Measurements from ENCODE around the gene KRTAP10-2. TPM values are rescaled to one million over a fixed set of nuclear protein-coding genes. Genes with fewer than 3 reads are reported as not detected.

KRTAP10-2 gene
- total RNA-seq, 1 experiment from 2014 or later: not detected

DNA sequence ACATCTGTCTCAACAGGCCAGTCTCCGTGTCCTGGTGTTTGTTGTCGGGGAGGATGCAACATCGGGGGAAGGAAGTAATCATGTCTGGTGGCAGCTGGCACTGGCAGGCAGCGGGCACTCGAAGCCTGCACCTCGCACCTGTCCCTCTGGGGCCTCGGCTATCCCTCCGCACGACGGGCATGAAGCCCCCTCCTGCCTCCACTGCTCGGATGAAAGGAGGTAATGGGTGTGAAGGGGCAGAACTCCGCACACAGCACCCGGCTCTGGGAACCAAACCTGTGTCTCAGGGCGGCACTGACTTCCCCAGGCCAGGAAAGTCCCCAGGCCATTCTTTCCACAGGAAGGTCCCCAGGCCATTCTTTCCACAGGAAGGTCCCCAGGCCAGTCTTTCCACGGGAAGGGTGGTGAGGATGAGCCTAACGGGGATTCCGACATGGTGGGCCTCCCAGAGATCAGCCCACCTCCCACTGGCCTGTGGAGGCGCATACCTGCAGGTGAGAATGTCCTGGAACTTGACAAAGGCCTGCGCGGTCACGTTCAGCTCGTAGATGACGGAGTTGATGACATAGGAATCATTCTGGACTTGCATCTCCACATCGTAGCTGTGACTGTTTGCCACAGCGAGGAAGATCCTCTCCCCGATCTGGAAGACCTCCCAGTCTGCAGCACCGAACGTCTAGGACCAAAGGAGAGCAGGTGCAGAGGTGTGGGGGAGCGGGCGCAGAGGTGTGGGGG is 42.4 kb downstream of the KRTAP10-2 start:
- Mint-ChIP-seq H3K36me3 (ENCODE audit: insufficient read depth, unreplicated experiment) (no peaks in the 10 kb centered on the region), H3K27me3 (ENCODE audit: insufficient read depth, unreplicated experiment) (peaks cover 23% of the 10 kb centered on the region), H3K4me1 (ENCODE audit: insufficient read depth, unreplicated experiment) (peaks cover 6% of the 10 kb centered on the region), H3K4me3 (ENCODE audit: unreplicated experiment) (no peak overlapping the region), H3K9me3 (ENCODE audit: unreplicated experiment) (no peaks in the 10 kb centered on the region), H3K27ac (ENCODE audit: low read depth, unreplicated experiment) (no peak overlapping the region)
- intact Hi-C loops (cut with micrococcal nuclease): no loop called here
- ChIA-PET CTCF (interaction anchor here (1.0 to 4.4 kb wide), 6 partner anchors 9 to 285 kb away, joined by 3 to 60 read pairs (median 6); no protein-coding TSS in a partner anchor), POLR2A (no interaction called here)
- no peak for DNase-seq (ENCODE audit: unreplicated experiment)
- no TSS peak for BruUV-seq (replicated peaks)
- TF ChIP-seq, protein P1, sequence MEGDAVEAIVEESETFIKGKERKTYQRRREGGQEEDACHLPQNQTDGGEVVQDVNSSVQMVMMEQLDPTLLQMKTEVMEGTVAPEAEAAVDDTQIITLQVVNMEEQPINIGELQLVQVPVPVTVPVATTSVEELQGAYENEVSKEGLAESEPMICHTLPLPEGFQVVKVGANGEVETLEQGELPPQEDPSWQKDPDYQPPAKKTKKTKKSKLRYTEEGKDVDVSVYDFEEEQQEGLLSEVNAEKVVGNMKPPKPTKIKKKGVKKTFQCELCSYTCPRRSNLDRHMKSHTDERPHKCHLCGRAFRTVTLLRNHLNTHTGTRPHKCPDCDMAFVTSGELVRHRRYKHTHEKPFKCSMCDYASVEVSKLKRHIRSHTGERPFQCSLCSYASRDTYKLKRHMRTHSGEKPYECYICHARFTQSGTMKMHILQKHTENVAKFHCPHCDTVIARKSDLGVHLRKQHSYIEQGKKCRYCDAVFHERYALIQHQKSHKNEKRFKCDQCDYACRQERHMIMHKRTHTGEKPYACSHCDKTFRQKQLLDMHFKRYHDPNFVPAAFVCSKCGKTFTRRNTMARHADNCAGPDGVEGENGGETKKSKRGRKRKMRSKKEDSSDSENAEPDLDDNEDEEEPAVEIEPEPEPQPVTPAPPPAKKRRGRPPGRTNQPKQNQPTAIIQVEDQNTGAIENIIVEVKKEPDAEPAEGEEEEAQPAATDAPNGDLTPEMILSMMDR (IDR thresholded peaks at IDR 0.05; ENCODE audit: unreplicated experiment): no peak

DNA sequence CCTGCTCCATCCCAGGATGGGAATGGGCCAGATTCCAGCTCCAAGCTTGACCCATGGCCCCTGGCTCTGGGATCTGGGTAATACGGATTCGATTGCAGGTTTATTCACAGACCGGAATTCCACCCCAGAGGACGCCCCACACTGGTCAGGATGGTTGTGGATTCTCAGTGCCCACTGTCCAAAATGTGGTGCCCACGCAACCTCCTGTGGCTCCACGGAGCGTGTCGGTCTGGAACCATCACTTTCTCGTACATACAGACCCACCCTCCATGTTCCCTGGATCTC is 42.9 kb downstream of the KRTAP10-2 start:
- no peak overlapping the region for H3K27ac Mint-ChIP-seq (ENCODE audit: low read depth, unreplicated experiment)
- POLR2A ChIA-PET: no interaction called here
- CTCF ChIA-PET: no interaction called here
- no peak for DNase-seq (ENCODE audit: unreplicated experiment)
- no peaks in the 10 kb centered on the region for H3K9me3 Mint-ChIP-seq (ENCODE audit: unreplicated experiment)
- TF ChIP-seq, protein P1 (IDR thresholded peaks at IDR 0.05; ENCODE audit: unreplicated experiment): no peak
- peaks cover 6% of the 10 kb centered on the region for H3K4me1 Mint-ChIP-seq (ENCODE audit: insufficient read depth, unreplicated experiment)
- no peak overlapping the region for H3K4me3 Mint-ChIP-seq (ENCODE audit: unreplicated experiment)
- no TSS peak for BruUV-seq (replicated peaks)
- H3K27me3 Mint-ChIP-seq (ENCODE audit: insufficient read depth, unreplicated experiment): peaks cover 23% of the 10 kb centered on the region
- intact Hi-C loops (cut with micrococcal nuclease): no loop called here
- no peaks in the 10 kb centered on the region for H3K36me3 Mint-ChIP-seq (ENCODE audit: insufficient read depth, unreplicated experiment)

DNA sequence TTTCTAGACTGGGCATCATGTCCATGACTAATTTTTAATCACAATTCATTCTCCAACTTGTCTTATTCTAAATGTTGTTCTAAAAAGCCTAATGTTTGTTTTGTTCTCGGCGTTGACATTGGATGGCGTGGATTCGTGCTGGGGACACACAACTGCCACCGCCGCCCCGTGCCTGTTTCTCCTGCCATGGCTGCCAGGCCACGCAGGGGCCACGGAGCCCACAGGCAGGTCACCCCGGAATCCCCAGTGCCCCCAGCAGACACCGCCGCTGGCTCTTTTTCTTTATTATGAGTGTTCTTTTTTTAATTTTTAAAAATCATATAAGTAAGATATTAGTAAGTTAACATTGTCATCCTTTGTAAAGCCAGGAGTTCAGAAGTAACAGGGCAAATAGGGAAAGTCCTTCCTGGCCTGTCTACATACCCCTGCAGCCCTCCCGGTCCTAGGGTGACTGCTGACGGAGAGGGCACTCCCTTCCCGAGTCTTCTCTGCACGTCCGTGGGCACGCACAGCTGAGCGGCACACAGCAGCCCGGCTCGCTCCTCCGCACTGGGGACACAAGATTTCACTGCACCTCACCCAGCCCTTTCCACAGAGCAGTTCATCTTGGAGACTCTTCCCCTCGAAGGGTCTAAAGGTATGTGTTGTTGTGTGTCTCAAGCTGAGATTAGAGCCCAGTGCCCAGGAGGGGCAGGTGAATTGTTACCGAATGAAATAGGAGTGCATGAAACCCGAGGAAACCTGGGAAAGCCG is 43.5 kb downstream of the KRTAP10-2 start:
- Mint-ChIP-seq H3K27ac (ENCODE audit: low read depth, unreplicated experiment) (no peak overlapping the region), H3K27me3 (ENCODE audit: insufficient read depth, unreplicated experiment) (peaks cover 23% of the 10 kb centered on the region), H3K9me3 (ENCODE audit: unreplicated experiment) (no peaks in the 10 kb centered on the region), H3K36me3 (ENCODE audit: insufficient read depth, unreplicated experiment) (no peaks in the 10 kb centered on the region), H3K4me3 (ENCODE audit: unreplicated experiment) (no peak overlapping the region), H3K4me1 (ENCODE audit: insufficient read depth, unreplicated experiment) (peaks cover 6% of the 10 kb centered on the region)
- CTCF ChIA-PET: interaction anchor here (1.7 kb wide), 1 partner anchor 235 kb away, joined by 4 read pairs; no protein-coding TSS in a partner anchor
- intact Hi-C loops (cut with micrococcal nuclease): no loop called here
- POLR2A ChIA-PET: no interaction called here
- no TSS peak for BruUV-seq (replicated peaks)
- TF ChIP-seq, protein P1 (IDR thresholded peaks at IDR 0.05; ENCODE audit: unreplicated experiment): no peak
- DNase-seq (ENCODE audit: unreplicated experiment): no peak
